Measurements from ENCODE around the gene GPR150.
"Not testable (repeated sequence)": the region's sequence is repeated elsewhere in the genome, so short reads cannot be mapped to it uniquely, and the experiment has no call there.

Gene GPR150

GRCh38 chr5:95624368-95624767 is 4.5 kb downstream of the GPR150 start:
- no peak for FAIRE-seq

GRCh38 chr5:95626701-95627100 is 6.8 kb downstream of the GPR150 start:
- no peak for FAIRE-seq

GRCh38 chr5:95627971-95628810 is 8.3 kb downstream of the GPR150 start:
- no peak for FAIRE-seq

GRCh38 chr5:95628933-95629332 is 9.0 kb downstream of the GPR150 start:
- no peak for FAIRE-seq

- no peak for FAIRE-seq
Observed at GRCh38 chr5:95630394-95630917, 10.6 kb downstream of the GPR150 start.

- FAIRE-seq: no peak
Observed at GRCh38 chr5:95631255-95631958, 11.5 kb downstream of the GPR150 start.

- FAIRE-seq: no peak
Observed at GRCh38 chr5:95631991-95632675, 12.2 kb downstream of the GPR150 start.

GRCh38 chr5:95632942-95633341 is 13.1 kb downstream of the GPR150 start:
- FAIRE-seq: not testable (repeated sequence)

- FAIRE-seq: no peak
Observed at GRCh38 chr5:95633671-95634070, 13.8 kb downstream of the GPR150 start.

GRCh38 chr5:95634081-95634480 is 14.2 kb downstream of the GPR150 start:
- FAIRE-seq: no peak

GRCh38 chr5:95638632-95639031 is 18.7 kb downstream of the GPR150 start:
- no peak for FAIRE-seq

- FAIRE-seq: no peak
Observed at GRCh38 chr5:95641741-95642220, 21.9 kb downstream of the GPR150 start.

- no peak for FAIRE-seq
Observed at GRCh38 chr5:95643152-95643551, 23.3 kb downstream of the GPR150 start.

- no peak for FAIRE-seq
Observed at GRCh38 chr5:95644351-95645042, 24.6 kb downstream of the GPR150 start.

- not testable (repeated sequence) for FAIRE-seq
Observed at GRCh38 chr5:95646226-95646568, 26.3 kb downstream of the GPR150 start.

- FAIRE-seq: no peak
Observed at GRCh38 chr5:95646569-95647431, 26.9 kb downstream of the GPR150 start, which contains the start of gene RFESD. Gene RFESD, plus strand, starts transcription at chr5:95646777. Its CDS starts 5,495 bp downstream, at chr5:95652272.

- FAIRE-seq: no peak
Observed at GRCh38 chr5:95647886-95648860, 28.3 kb downstream of the GPR150 start.

GRCh38 chr5:95649274-95649673 is 29.4 kb downstream of the GPR150 start:
- FAIRE-seq: no peak

- FAIRE-seq: no peak
Observed at GRCh38 chr5:95649842-95650620, 30.1 kb downstream of the GPR150 start.
